Gastrocnemius medialis (tissue), 4 donors: ENCODE data around the gene MGAM2. TPM values are rescaled to one million over a fixed set of nuclear protein-coding genes. Genes with fewer than 3 reads are reported as not detected.

Experiments used
- ATAC-seq, 2 donors: fragments of 150-250 bp; one replicate each; pipeline ENCODE4 v1.9.1; 2016
- DNase-seq, 2 donors: peaks; one replicate each; pipeline ENCODE4 v3.0.0-alpha.2; 2019
- H3K27ac ChIP-seq, 4 donors: fragments of 200-600 bp; sonication (generic); 1 replicate in 1 of 4; 2 replicates in 3 of 4; pipeline ENCODE4 v1.5.1; 2016 to 2018; ENCODE audit warnings: mild to moderate bottlenecking in 2 of 4, moderate library complexity in 1 of 4
- H3K27me3 ChIP-seq, 3 donors: fragments of 200-600 bp; sonication (generic) in 2 of 3; 1 replicate in 1 of 3; 2 replicates in 2 of 3; pipeline versions ENCODE4 v1.5.1 to v1.6.0; 2016 to 2019; ENCODE audit warnings: mild to moderate bottlenecking in 1 of 3, moderate library complexity in 1 of 3
- H3K36me3 ChIP-seq, 2 donors: fragments of 200-600 bp; sonication (generic) in 1 of 2; one replicate each; pipeline ENCODE4 v1.5.1; 2017 to 2018
- H3K4me1 ChIP-seq, 2 donors: fragments of 200-600 bp; sonication (generic) in 1 of 2; one replicate each; pipeline ENCODE4 v1.5.1; 2016 to 2017; ENCODE audit warnings: mild to moderate bottlenecking in 2 of 2
- H3K4me3 ChIP-seq, 4 donors: fragments of 200-600 bp; sonication (generic) in 3 of 4; 1 replicate in 1 of 4; 2 replicates in 3 of 4; pipeline ENCODE4 v1.5.1; 2016 to 2019; ENCODE audit warnings: mild to moderate bottlenecking in 2 of 4
- H3K9me3 ChIP-seq, 3 donors: fragments of 200-600 bp; sonication (generic) in 2 of 3; 1 replicate in 1 of 3; 2 replicates in 2 of 3; pipeline ENCODE4 v1.5.1; 2016 to 2019
- POLR2A ChIP-seq, 2 donors: fragments of 450-650 bp; IDR thresholded peaks; one replicate each; pipeline ENCODE4 v1.6.1; 2017; ENCODE audit warnings: antibody characterized with exemption in 2 of 2, mild to moderate bottlenecking in 2 of 2, moderate library complexity in 2 of 2
- in situ Hi-C, 4 donors: fragments of 200-750 bp; cut with MboI; loops; one replicate each; pipeline versions ENCODE4 v1.15.0 to v1.8.0; 2017; ENCODE audit warnings: low sequenced_read_pairs in 4 of 4
- intact Hi-C: fragments of 100-400 bp; cut with DNase I; formaldehyde crosslinking; loops from one replicate; pipeline ENCODE4 v1.15.1; 2023; ENCODE audit warnings: low total_unique reads
- total RNA-seq, 4 donors: library from RNA; depleted of rRNA; stranded (reverse); fragments of >200 nt; gene quantifications; one replicate each; pipeline versions ENCODE4 v1.1.0 to v1.2.3, GENCODE V29; 2016
- TF ChIP-seq, protein P1 (sequence below), 5 experiments: fragments of 450-650 bp in 3 of 5; fragments of 200-600 bp in 2 of 5; sonication (generic) in 2 of 5; IDR thresholded peaks in 4 of 5; conservative IDR thresholded peaks in 1 of 5; 1 replicate in 4 of 5; 2 replicates in 1 of 5; pipeline ENCODE4 v1.5.1; 2016 to 2019; ENCODE audit warnings: antibody characterized with exemption in 5 of 5, mild to moderate bottlenecking in 3 of 5, moderate library complexity in 3 of 5

MGAM2 gene
- total RNA-seq, 4 donors from 2014 or later = 0.13 to 0.27 TPM; not detected in 2

DNA sequence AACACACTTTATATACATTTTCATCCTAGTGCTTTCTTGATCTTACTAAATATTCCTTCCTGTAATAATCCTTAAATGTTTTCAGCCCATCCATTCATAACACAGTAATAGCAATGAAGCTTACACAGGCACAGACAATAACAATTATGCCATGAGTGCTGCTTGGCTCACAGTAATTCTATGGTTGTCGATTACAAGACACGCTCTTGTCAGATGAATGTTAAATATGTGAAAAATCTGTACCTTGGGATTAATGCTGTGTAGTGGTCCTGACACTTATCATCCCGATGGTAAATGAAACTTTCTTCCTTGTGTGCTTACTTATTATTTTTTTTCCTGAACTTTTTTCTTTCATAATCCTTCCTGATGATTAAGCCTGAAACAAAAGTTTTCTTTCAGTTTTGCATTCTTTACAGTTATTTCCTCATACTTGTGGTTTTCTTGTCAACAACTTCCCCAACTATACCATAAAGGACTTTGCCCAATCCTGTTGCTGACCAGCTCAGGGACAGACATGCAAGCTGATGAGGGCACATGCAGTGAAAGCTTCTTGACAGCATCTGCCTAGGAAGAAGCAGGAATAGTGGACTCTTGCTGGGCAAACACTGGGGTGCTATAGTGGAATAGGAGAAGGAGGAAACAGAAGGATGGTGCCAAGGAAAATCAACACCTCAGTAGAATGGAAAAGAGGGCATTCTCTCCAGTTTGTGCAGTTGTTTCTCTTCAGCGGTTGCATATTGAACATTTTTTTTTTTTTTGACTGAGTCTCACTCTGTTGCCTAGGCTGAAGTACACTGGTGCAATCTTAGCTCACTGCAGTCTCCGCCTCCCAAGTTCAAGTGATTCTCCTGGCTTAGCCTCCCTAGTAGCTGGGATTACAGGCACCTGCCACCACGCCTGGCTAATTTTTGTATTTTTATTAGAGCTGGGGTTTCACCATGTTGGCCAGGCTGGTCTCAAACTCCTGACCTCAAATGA is 6.7 kb upstream of the MGAM2 start:
- no peak overlapping the region for H3K27ac ChIP-seq
- no peaks in the 10 kb centered on the region for H3K27me3 ChIP-seq
- DNase-seq (peak in 1 of 2 donors; percentile 26), ATAC-seq (no peak)
- in situ Hi-C loops (no loop called here), intact Hi-C loops (no loop called here)
- H3K4me3 ChIP-seq = no peak overlapping the region
- H3K36me3 ChIP-seq = no peaks in the 10 kb centered on the region
- TF ChIP-seq, protein P1, sequence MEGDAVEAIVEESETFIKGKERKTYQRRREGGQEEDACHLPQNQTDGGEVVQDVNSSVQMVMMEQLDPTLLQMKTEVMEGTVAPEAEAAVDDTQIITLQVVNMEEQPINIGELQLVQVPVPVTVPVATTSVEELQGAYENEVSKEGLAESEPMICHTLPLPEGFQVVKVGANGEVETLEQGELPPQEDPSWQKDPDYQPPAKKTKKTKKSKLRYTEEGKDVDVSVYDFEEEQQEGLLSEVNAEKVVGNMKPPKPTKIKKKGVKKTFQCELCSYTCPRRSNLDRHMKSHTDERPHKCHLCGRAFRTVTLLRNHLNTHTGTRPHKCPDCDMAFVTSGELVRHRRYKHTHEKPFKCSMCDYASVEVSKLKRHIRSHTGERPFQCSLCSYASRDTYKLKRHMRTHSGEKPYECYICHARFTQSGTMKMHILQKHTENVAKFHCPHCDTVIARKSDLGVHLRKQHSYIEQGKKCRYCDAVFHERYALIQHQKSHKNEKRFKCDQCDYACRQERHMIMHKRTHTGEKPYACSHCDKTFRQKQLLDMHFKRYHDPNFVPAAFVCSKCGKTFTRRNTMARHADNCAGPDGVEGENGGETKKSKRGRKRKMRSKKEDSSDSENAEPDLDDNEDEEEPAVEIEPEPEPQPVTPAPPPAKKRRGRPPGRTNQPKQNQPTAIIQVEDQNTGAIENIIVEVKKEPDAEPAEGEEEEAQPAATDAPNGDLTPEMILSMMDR (IDR thresholded peaks at IDR 0.05 in 4 of 5, conservative IDR thresholded peaks at IDR 0.05 in 1 of 5) = no peak
- TF ChIP-seq POLR2A (IDR thresholded peaks at IDR 0.05) = no peak
- no peaks in the 10 kb centered on the region for H3K9me3 ChIP-seq
- H3K4me1 ChIP-seq = no peaks in the 10 kb centered on the region

DNA sequence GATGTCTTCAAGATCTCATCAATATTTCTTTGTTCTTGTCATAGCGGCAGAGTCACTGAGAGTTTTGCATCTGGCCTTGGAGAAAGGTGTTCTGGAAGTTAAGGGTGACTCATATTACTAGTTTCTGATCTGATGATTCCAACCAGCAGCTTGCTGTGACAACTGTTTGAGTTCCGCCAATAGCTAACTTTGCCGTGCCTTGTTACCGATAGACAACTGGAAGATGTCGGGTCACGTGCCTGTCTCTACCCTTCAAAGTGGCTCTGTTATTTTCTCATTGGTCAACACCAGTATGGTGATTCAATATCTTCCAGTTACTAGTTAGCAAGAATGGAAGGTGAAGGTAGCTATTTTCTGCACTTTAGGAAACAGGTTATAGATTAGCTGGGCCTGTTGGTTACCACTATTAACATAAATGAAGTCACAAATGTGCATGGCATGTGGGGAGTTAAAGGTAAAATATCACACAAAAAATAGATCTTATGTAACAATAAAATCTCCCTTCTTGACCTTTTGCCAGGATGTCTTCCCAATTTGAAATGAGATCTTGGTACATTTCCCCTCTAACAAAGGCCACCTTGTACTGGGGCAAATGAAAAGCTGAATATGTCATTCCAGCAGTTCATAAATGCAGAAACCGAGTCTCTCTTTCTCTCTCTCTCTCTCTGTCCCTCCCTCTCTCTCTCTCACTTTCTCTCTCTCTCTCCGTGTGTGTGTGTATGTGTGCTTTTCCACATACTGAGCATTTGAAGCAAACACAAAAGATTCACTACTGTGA is 2.6 kb upstream of the MGAM2 start:
- Histone ChIP-seq H3K27me3 (no peaks in the 10 kb centered on the region), H3K27ac (no peak overlapping the region), H3K9me3 (no peaks in the 10 kb centered on the region), H3K4me3 (no peak overlapping the region), H3K36me3 (no peaks in the 10 kb centered on the region), H3K4me1 (no peaks in the 10 kb centered on the region)
- in situ Hi-C loops (no loop called here), intact Hi-C loops (no loop called here)
- TF ChIP-seq, protein P1 (IDR thresholded peaks at IDR 0.05 in 4 of 5, conservative IDR thresholded peaks at IDR 0.05 in 1 of 5) = no peak
- TF ChIP-seq POLR2A (IDR thresholded peaks at IDR 0.05) = no peak
- no peak for ATAC-seq
- DNase-seq = no peak

DNA sequence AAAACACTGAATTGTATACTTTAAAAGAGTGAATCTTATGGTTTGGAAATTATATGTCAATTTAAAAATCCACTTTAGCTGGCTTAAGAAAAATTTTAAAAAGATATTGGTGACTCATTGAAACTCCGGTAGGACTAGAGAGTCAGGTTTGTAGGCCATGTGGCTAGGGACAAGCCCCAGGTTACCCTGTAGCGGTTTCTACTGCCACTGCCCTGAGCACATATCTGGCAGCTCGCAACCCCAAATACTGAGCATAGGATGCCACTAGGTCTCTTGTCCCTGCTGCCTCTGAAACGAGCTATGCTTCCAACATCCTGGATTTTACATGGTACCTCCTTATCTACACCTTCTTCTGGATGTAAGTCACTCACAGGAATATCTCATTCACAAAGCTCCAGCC is 1.4 kb upstream of the MGAM2 start:
- in situ Hi-C loops (no loop called here), intact Hi-C loops (no loop called here)
- H3K4me3 ChIP-seq = no peak overlapping the region
- H3K36me3 ChIP-seq = no peaks in the 10 kb centered on the region
- ATAC-seq (no peak), DNase-seq (no peak)
- no peaks in the 10 kb centered on the region for H3K27me3 ChIP-seq
- no peak overlapping the region for H3K27ac ChIP-seq
- TF ChIP-seq POLR2A (IDR thresholded peaks at IDR 0.05) = no peak
- TF ChIP-seq, protein P1 (IDR thresholded peaks at IDR 0.05 in 4 of 5, conservative IDR thresholded peaks at IDR 0.05 in 1 of 5) = no peak
- no peaks in the 10 kb centered on the region for H3K4me1 ChIP-seq
- no peaks in the 10 kb centered on the region for H3K9me3 ChIP-seq

DNA sequence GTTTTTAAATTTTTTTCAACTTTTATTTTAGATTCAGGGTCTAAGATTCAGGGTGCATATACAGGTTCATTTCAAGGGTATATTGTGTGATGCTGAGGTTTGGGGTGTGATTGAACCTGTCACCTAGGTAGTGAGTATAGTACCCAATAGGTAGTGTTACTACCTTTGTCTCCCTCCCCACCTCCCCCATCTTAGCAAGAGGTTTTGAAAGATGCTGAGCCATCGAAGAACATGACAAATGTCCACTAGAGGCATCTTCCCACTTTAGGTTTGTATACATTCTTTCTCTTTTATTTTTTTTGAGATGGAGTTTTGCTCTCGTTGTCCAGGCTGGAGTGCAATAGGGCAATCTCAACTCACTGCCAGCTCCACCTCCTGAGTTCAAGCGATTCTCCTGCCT is 880 bp upstream of the MGAM2 start:
- intact Hi-C loops = no loop called here
- H3K27ac ChIP-seq = no peak overlapping the region
- H3K4me1 ChIP-seq = no peaks in the 10 kb centered on the region
- H3K9me3 ChIP-seq = no peaks in the 10 kb centered on the region
- in situ Hi-C loops = no loop called here
- DNase-seq = no peak
- no peak overlapping the region for H3K4me3 ChIP-seq
- H3K36me3 ChIP-seq = no peaks in the 10 kb centered on the region
- ATAC-seq = no peak
- H3K27me3 ChIP-seq = no peaks in the 10 kb centered on the region
- TF ChIP-seq, protein P1 (IDR thresholded peaks at IDR 0.05 in 4 of 5, conservative IDR thresholded peaks at IDR 0.05 in 1 of 5) = no peak
- TF ChIP-seq POLR2A (IDR thresholded peaks at IDR 0.05) = no peak
